ENCODE measurements around the gene CLHC1.
A peak's percentile ranks its signal among the peaks of the same experiment; 100 is the strongest.

The CLHC1 gene

GRCh38 chr2:55175254-55176093 lies 56.6 kb downstream of the CLHC1 start:
- no peak overlapping the region for H3K4me3 ChIP-seq (ENCODE audit: low read depth, low read length)
- TF ChIP-seq CTCF (IDR thresholded peaks at IDR 0.05; ENCODE audit: insufficient read depth, low read depth, low read length, missing control alignments) = peak; percentile 14

GRCh38 chr2:55173438-55174054 lies 58.5 kb downstream of the CLHC1 start:
- DNase-seq (ENCODE audit: low read depth) = no peak
- TF ChIP-seq CTCF (IDR thresholded peaks at IDR 0.05; ENCODE audit: insufficient read depth, low read depth, low read length, missing control alignments) = no peak
- no peak overlapping the region for H3K4me3 ChIP-seq (ENCODE audit: low read depth, low read length)

More at GRCh38 chr2:55175254-55176093, 56.6 kb downstream of the CLHC1 start:
- DNase-seq (ENCODE audit: low read depth) = peak; percentile 50

- H3K4me3 ChIP-seq (ENCODE audit: low read depth, low read length) = no peak overlapping the region
- no peak for TF ChIP-seq CTCF (IDR thresholded peaks at IDR 0.05; ENCODE audit: insufficient read depth, low read depth, low read length, missing control alignments)
- DNase-seq (ENCODE audit: low read depth) = no peak
Measured at GRCh38 chr2:55169915-55170314, 62.2 kb downstream of the CLHC1 start.

GRCh38 chr2:55169359-55169758 lies 62.7 kb downstream of the CLHC1 start:
- H3K4me3 ChIP-seq (ENCODE audit: low read depth, low read length) = no peak overlapping the region
- TF ChIP-seq CTCF (IDR thresholded peaks at IDR 0.05; ENCODE audit: insufficient read depth, low read depth, low read length, missing control alignments) = no peak
- DNase-seq (ENCODE audit: low read depth) = no peak

DNA sequence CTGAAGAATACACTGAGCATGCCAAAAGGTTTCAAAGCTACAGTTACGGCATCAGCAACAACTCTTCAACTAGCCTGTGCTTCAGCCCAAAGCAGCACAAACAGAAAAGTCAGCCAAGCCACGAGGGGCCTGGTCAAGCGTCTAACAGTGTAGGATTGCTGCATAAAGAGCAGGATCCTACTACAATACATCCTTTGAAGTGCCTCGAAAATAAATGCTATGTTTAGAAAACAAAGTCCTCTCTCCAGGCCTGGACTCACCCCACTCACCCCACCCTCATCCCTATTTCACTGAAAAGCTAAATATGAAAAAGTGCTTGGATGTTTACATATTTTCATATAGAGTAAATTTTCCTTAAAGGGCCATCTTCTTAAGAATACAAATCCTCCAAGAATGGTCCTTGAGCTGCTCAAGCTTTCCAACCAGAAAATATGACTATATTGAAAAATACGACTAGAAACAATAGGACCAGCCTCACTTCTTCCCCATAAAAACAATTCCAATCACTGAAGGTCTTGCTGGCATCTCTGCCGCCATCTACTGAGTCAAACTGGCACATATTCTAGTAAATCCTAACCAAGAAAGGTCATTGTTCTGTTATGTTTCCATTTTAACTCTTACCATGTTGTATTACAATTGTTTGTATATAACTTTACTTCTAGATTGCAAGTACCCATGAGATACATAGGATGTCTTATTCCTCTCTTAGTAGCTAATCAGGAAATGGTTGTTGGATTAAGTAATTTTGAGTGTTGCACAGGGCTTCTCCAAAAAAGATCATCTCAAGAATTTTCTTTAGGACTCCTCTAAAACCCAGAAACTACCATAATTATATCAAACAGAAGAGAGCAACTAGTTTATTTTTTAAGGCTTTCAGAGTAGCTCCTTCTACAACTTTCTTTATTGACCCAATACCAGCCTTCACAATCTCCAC lies 63.6 kb downstream of the CLHC1 start:
- peak; percentile 60 for TF ChIP-seq CTCF (IDR thresholded peaks at IDR 0.05; ENCODE audit: insufficient read depth, low read depth, low read length, missing control alignments)
- peak; percentile 66 for DNase-seq (ENCODE audit: low read depth)
- no peak overlapping the region for H3K4me3 ChIP-seq (ENCODE audit: low read depth, low read length)

DNA sequence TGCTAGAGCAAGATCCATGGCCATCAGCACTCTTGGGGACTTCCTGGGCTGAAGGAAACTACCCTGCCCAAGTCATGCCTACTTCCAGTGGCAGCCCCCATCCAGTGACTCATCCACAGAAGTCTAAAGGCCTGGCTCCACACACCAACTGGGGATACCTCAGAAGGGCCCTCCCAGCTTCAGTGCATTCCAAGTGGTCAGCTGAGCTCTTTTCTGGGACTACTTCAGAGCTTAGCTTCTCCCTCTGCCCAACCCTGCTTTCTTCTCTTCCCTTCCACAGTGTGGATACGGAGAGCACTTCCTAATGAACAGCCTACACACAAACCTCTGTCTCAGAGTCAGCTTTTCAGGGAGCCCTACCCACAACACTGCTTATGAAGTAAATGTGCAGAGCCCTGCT lies 66.5 kb downstream of the CLHC1 start:
- no peak overlapping the region for H3K4me3 ChIP-seq (ENCODE audit: low read depth, low read length)
- DNase-seq (ENCODE audit: low read depth) = no peak
- TF ChIP-seq CTCF (IDR thresholded peaks at IDR 0.05; ENCODE audit: insufficient read depth, low read depth, low read length, missing control alignments) = no peak

All from GM12865 (cell line).